IMR-90 (cell line): ENCODE data around the gene SH3GLB2.

Source experiments
- CHD1 ChIP-seq: IDR thresholded peaks from 2 replicates; pipeline ENCODE4 v1.6.1; 2012; ENCODE audit warnings: low read depth, low read length, improper control_type of control experiment
- POLR2A ChIP-seq: IDR thresholded peaks from 2 replicates; pipeline ENCODE4 v1.6.1; 2012; ENCODE audit warnings: mild to moderate bottlenecking, low read depth, low read length
- RAD21 ChIP-seq: IDR thresholded peaks from 2 replicates; pipeline ENCODE4 v1.6.1; 2012; ENCODE audit warnings: low read length, improper control_type of control experiment
- RFX5 ChIP-seq: IDR thresholded peaks from 2 replicates; pipeline ENCODE4 v1.8.0; 2012; ENCODE audit warnings: low read depth, mild to moderate bottlenecking, low read length, moderate library complexity
- SMC3 ChIP-seq: fragments of 150-350 bp; IDR thresholded peaks from 2 replicates; pipeline ENCODE4 v1.6.1; 2016; ENCODE audit warnings: low read depth, mild to moderate bottlenecking, antibody characterized with exemption, low read length, moderate library complexity
- TF ChIP-seq, protein P1 (sequence below): conservative IDR thresholded peaks from 2 replicates; pipeline ENCODE4 v1.5.1; 2012; ENCODE audit warnings: mild to moderate bottlenecking, low read depth, low read length, improper control_type of control experiment

GRCh38 chr9:129014608-129015007 lies 13.5 kb downstream of the SH3GLB2 start:
- TF ChIP-seq, protein P1, sequence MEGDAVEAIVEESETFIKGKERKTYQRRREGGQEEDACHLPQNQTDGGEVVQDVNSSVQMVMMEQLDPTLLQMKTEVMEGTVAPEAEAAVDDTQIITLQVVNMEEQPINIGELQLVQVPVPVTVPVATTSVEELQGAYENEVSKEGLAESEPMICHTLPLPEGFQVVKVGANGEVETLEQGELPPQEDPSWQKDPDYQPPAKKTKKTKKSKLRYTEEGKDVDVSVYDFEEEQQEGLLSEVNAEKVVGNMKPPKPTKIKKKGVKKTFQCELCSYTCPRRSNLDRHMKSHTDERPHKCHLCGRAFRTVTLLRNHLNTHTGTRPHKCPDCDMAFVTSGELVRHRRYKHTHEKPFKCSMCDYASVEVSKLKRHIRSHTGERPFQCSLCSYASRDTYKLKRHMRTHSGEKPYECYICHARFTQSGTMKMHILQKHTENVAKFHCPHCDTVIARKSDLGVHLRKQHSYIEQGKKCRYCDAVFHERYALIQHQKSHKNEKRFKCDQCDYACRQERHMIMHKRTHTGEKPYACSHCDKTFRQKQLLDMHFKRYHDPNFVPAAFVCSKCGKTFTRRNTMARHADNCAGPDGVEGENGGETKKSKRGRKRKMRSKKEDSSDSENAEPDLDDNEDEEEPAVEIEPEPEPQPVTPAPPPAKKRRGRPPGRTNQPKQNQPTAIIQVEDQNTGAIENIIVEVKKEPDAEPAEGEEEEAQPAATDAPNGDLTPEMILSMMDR = no peak
- TF ChIP-seq CHD1 (no peak), SMC3 (no peak), RFX5 (no peak), RAD21 (no peak), POLR2A (no peak)
